CD1c-positive myeloid dendritic cell (primary cell): ENCODE data around the gene PDLIM7.

ENCODE experiments used
- DNase-seq: peaks from one replicate; pipeline ENCODE4 v3.0.0-alpha.2; 2016; ENCODE audit errors: extremely low spot score

The PDLIM7 gene

GRCh38 chr5:177507165-177507564 lies 9.8 kb upstream of the PDLIM7 start:
- DNase-seq, result no peak

DNA sequence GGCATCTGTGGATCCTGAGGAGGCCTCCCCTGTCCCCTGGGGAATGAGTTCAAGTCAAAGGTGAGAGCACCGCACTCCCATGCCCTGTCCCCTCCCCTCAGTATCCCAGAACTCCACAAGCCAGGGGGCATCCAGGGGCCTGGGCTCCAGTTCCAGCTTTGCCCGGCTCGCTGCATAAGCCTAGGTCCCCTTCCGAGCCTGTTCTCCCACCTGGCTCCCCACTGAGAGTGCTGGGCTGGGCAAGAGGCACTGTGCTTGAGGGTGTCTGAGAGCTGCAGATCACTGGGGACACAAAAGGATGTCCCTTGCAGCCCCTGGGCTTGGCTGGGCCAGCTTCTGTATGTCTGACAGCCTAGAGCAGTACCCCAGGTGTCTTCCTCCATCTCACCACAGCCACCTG lies 7.7 kb upstream of the PDLIM7 start:
- DNase-seq, result no peak

- DNase-seq, result no peak
These were observed 7.0 kb upstream of the PDLIM7 start for GRCh38 chr5:177504086-177505056.

GRCh38 chr5:177503351-177504085 lies 6.1 kb upstream of the PDLIM7 start:
- DNase-seq, result no peak

- no peak for DNase-seq
These were observed 5.5 kb upstream of the PDLIM7 start for GRCh38 chr5:177502886-177503285.

GRCh38 chr5:177501874-177502678 lies 4.7 kb upstream of the PDLIM7 start:
- DNase-seq, result peak; percentile 53

DNA sequence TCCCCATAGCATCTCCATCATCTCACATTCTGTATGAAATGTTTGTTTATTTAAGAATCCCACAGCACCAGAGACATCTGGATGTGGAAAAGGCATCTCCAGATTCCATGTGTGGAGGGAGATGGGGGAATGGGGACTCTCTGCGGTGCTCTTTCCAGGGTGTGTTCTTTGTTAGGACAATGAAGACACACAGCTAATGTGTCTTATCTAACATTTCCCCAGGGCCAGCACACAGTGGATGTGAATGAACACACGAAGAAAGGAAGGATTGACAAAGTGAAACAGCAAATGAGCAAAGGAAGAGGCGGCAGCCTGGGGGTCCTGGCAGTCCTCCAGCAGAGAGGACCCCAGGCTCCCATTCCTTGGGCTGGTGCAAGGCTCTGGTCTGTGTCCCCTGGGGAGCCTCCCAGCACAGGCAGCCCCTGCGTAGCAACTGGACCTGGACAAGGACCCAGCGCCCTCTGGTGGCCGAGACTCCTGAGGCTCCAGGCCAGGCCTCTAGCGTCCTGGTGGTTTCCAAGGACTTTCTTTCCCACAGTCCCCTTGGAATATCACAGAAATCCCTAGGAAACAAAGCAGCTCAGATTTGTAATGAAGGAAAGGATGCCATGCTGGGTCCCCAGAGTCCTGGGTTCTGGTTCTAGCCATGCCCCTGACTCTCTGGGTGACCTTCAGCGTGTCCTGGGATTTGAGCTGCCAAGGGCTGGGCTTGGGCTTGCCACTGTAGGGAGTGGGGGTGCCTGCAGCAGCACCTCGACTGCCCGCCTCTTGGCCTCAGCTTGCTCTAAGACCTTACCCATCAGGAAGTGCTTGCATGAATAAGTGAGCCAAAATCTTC lies 3.5 kb upstream of the PDLIM7 start:
- DNase-seq, result peak; percentile 87

- DNase-seq, result no peak
These were observed 2.4 kb upstream of the PDLIM7 start for GRCh38 chr5:177499842-177500241.

DNA sequence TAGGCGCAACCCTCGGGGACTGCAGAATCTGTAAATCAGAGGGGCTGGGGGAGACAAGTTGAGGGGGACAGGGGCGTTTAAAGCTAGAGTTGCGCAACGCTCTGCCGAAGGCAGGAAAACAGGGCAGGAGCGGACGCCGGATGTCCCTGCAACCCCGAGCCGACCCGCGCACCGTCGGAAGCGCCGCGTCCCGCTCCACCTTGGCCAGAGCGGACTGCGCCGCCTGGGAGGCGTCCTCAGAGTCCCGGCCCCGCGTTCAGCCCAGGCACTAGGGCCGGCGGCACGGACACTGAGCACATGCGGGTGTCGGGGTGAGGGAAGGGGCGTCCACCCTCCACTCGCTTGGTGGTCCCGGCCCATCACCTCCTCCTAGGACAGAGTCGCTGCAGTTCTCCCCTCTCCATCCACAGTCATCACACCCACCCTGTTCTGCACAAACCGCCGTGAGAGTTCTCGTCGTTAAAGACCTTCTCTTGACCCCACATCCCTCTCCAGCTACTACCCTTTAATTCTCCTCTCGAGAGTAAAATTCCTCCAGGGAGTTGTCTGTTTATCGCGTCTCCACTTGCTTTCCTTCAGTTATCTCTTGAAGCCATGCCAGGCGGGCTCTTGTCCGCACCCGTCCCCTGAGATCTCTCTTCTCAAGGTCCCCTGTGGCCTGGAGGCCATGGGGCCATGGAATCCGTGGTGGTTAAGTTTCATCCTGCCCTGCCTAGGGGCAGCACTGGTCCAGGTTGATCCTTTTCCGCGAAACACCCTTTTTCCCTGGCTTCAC lies 796 bp upstream of the PDLIM7 start:
- DNase-seq, result no peak

DNA sequence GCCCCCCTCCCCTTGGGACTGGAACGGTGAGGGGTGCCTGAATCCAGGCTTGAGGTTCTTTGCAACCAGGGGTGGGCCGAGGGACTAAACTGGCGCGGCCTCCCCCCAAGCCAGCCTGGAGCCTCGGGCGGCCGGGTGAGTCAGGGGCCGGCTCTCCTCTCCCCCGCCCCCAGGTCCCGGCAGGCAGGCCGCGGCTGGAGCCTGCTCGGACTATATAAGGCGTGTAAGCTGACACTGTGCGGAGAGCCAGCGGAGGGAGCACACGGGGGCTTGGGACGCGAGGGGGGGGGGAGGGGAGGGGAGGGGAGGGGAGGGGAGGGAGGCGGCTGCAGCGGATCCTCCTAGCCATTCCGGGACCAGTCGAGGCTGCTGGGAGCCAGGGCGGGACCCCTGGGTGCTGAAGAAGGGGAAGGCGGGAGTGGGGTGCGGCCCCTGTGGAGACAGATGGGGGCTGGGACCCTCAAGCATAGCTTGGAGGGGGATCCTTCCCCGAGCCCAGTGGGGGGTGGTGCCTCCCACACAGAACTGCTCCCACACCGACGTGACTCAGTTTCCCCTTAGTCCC lies 595 bp downstream of the PDLIM7 start:
- peak; percentile 66 for DNase-seq

DNA sequence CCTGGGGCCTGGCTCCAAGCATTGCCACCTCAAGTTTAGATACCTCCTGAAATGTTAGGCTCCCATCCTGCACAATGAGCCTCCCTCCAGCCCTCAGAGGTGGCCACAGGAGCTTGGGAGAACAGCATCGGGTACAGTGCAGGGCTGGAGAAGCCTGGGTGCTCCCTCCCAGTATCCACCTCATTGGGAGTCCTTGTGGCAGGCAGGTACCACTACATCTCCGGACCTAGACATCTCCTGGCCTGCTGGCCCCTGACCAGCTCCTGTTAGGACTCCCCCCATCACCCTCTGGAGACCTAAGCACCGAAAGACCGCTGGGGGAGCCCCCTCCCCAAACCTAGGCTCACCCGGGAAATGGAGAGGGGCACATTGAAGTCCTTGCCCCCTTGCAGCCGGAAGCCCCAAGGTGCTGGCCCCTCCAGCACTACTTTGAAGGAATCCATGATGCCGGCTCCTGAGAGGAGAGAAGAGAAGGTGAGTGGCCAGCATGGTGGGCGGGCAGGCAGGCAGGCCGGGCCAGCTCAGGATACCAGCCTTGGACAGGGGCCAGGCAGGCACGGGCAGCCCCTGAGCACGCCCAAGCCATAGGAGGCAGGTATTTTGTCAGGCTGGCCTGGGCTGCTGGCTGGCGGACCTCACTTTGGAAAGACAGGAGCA lies 1.2 kb downstream of the PDLIM7 start:
- DNase-seq, result peak; percentile 24

GRCh38 chr5:177495243-177496060 lies 2.0 kb downstream of the PDLIM7 start:
- peak; percentile 71 for DNase-seq

DNA sequence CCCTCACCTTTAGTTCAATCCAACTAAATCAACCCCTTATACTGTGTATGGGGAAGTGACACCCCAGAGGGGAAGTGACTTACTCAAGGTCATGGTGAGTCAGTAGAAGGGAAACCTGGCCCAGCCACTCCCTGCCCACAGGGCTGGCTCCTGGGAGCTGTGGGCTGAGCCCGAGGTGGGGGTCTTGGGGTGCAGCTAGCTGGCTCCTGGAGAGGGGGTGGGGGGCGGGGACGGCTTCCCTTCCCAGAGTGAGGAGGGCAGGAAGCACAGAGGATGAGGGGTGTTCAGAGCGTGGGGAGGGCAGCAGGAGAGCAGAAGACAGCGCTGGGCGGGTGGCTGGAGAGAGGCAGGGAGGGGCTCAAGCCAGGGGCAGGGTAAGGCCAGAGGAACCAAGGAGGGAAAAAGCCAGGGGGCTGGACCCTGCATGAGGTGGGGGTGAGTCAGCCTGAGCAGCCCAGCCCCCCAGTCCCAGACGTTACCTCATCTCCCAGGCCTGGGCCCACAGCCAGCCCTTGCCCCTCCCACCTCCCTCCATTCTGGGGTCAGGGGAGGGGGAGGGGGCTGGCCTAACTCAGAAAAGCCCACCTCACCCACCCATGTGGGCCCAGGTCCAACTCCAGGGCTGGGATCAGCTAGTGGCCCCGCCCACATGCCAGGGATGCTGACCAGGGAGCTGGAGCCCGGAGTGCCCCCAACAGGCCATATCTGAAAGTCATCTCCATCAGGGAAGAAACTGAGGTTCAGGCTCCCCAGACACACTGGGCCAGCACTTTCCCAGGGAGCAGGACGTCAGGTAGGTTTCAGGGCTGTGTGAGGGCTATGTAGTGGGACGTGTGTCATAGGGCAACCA lies 2.8 kb downstream of the PDLIM7 start:
- peak; percentile 91 for DNase-seq

DNA sequence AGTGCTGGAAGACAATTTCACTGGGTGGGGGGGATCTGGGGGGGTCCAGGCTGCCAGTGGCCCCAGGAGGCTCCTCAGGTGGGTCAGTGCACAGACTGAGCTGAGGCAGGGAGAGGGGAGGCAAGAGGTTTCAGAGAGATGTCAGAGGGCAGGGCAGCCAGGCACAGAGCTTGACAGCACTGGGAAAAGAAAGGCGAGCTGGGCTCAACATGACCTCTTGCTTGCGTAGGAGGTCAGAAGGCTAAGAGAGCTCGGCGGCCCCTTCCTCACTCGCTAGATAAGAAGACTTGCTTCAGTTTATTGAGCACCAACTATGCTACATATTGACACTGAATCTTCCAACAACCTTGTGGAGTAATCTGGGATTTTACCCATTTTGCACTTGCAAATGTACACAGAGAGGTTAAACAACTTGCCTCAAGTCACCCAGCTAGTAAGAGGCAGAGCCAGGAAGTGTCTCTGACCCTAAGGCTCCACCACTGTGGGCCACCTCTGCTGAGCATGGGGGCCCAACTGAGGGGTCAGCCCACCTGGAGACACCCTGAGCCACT lies 3.5 kb downstream of the PDLIM7 start:
- peak; percentile 60 for DNase-seq

- DNase-seq, result no peak
These were observed 4.6 kb downstream of the PDLIM7 start for GRCh38 chr5:177492841-177493240.

GRCh38 chr5:177491983-177492746 lies 5.2 kb downstream of the PDLIM7 start:
- no peak for DNase-seq
